ENCODE results near the gene ZNF660.

ZNF660 gene

GRCh38 chr3:44642337-44642736, 57.6 kb downstream of the ZNF660 start:
- no peak for FAIRE-seq

- FAIRE-seq: no peak
Observed at GRCh38 chr3:44643024-44643423, 58.3 kb downstream of the ZNF660 start.

GRCh38 chr3:44647771-44648170, 63.0 kb downstream of the ZNF660 start:
- no peak for FAIRE-seq

- no peak for FAIRE-seq
Observed at GRCh38 chr3:44648564-44649229, 63.9 kb downstream of the ZNF660 start, which contains the start of gene ZNF35. Gene ZNF35, plus strand, starts transcription at chr3:44648732. Its CDS starts 2,336 bp downstream, at chr3:44651068.

All from endometrium (tissue), 2 donors.